Right renal cortex interstitium (tissue), 3 donors: ENCODE data around the gene ADCY10. TPM values are rescaled to one million over a fixed set of nuclear protein-coding genes. Genes with fewer than 3 reads are reported as not detected.

Experiments used
- polyA plus RNA-seq, 3 donors: library from polyadenylated mRNA; unstranded; fragments of 120-200 nt; gene quantifications; one replicate each; pipeline ENCODE4 v1.2.1, GENCODE V29; 2013; ENCODE audit not compliant: insufficient read length in 3 of 3

Gene ADCY10
- polyA plus RNA-seq, 3 donors, result 0.31 to 0.44 (median 0.35) TPM

Other genes starting within 250 kb of the ADCY10 start
- gene MPZL1, start 192.2 kb downstream of the ADCY10 start, polyA plus RNA-seq, result 100 to 1,000 TPM; 122 to 129 (median 124) TPM
- 10 to 100 TPM; 73.7 to 84.4 (median 82.3) TPM for gene DCAF6, start 22.5 kb upstream of the ADCY10 start, polyA plus RNA-seq
- gene MPC2, start 22.9 kb upstream of the ADCY10 start, polyA plus RNA-seq, result 100 to 1,000 TPM; 192 to 207 (median 194) TPM
- gene GPR161, start 222.8 kb upstream of the ADCY10 start, polyA plus RNA-seq, result 10 to 100 TPM; 19.8 to 20.6 (median 20.5) TPM